Spleen (tissue), 7 donors: ENCODE data around the gene CTNNBL1.

ENCODE experiments used
- POLR2A ChIP-seq, 3 donors: fragments of 450-650 bp; IDR thresholded peaks; one replicate each; pipeline ENCODE4 v1.5.1; 2017; ENCODE audit warnings: antibody characterized with exemption in 3 of 3, mild to moderate bottlenecking in 1 of 3
- POLR2AphosphoS5 ChIP-seq, 3 donors: sonication (generic); formaldehyde crosslinking; IDR thresholded peaks; one replicate each; pipeline ENCODE4 v1.5.1; 2017; ENCODE audit warnings: antibody characterized with exemption in 3 of 3
- TF ChIP-seq, protein P1 (sequence below), 11 experiments: fragments of 200-600 bp in 7 of 11; fragments of 450-650 bp in 4 of 11; sonication (generic) in 4 of 11; IDR thresholded peaks in 8 of 11; conservative IDR thresholded peaks in 3 of 11; 1 replicate in 7 of 11; 2 replicates in 4 of 11; pipeline versions ENCODE4 v1.4.0 to v1.8.0; 2016 to 2021; ENCODE audit warnings: antibody characterized with exemption in 11 of 11, inconsistent platforms in 4 of 11, mild to moderate bottlenecking in 1 of 11
- donor health status: DM: no; HTN: no; CAD: no; lungs with moderate emphysema.
- donor health status: DM: no; HTN: no; CAD: no.
- donor health status: DM: no; HTN: no; CAD: no.

DNA sequence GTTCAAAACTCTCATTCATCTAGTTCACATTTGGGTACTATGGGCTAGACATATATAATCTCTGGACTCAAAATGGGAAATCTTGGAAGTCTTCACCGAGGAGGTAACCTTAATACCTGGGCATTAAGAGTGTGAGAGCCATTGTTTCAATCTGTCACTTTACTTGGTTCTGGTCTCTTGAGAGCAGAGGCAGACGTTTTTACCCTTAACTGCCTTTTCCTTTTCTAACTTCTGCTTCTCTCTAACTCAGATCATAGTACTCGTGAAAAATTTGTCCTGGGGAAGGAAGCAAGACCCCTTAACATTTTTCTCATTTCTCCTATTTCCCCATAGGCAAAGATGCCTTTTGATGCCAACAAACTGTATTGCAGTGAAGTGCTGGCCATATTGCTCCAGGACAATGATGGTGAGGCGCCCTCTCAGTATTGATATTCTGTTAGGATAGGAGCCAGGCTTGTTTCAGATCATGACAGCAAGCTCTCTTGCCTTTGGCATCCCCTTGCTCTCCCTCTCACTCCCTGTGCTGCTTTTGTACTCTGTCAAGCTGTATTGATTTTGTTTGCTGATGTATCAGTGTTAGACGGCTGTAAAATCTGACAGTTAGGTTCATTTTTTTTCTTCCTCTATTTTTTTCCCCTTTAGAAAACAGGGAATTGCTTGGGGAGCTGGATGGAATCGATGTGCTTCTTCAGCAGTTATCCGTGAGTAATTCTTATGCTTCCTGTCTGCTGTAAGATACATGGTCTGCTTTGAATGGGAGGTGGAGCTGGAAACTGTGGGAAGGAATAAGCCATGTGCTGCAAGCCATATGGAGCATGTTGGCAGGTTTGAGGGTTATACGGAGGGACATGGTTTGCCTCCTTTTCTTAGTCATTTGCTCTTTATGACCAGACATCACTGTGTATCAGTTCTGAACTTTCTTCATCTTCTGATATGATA, 83.5 kb downstream of the CTNNBL1 start:
- TF ChIP-seq, protein P1, sequence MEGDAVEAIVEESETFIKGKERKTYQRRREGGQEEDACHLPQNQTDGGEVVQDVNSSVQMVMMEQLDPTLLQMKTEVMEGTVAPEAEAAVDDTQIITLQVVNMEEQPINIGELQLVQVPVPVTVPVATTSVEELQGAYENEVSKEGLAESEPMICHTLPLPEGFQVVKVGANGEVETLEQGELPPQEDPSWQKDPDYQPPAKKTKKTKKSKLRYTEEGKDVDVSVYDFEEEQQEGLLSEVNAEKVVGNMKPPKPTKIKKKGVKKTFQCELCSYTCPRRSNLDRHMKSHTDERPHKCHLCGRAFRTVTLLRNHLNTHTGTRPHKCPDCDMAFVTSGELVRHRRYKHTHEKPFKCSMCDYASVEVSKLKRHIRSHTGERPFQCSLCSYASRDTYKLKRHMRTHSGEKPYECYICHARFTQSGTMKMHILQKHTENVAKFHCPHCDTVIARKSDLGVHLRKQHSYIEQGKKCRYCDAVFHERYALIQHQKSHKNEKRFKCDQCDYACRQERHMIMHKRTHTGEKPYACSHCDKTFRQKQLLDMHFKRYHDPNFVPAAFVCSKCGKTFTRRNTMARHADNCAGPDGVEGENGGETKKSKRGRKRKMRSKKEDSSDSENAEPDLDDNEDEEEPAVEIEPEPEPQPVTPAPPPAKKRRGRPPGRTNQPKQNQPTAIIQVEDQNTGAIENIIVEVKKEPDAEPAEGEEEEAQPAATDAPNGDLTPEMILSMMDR (IDR thresholded peaks at IDR 0.05 in 8 of 11, conservative IDR thresholded peaks at IDR 0.05 in 3 of 11), result no peak
- TF ChIP-seq POLR2AphosphoS5 (IDR thresholded peaks at IDR 0.05) (no peak), POLR2A (IDR thresholded peaks at IDR 0.05) (no peak)
